NCI-H345 treated with DMSO at 0.1 percent for 48 hours (cell line): ENCODE results near the gene GPRC5B.

ENCODE experiments used
- DNase-seq: peaks from one replicate; lab custom pipeline; 2025; ENCODE audit not compliant: unreplicated experiment; lab: John Stamatoyannopoulos, UW

GPRC5B gene

GRCh38 chr16:19898166-19898565 lies 13.5 kb upstream of the GPRC5B start:
- no peak for DNase-seq

- DNase-seq, result no peak
Measured at GRCh38 chr16:19896951-19897350, 12.3 kb upstream of the GPRC5B start.

DNA sequence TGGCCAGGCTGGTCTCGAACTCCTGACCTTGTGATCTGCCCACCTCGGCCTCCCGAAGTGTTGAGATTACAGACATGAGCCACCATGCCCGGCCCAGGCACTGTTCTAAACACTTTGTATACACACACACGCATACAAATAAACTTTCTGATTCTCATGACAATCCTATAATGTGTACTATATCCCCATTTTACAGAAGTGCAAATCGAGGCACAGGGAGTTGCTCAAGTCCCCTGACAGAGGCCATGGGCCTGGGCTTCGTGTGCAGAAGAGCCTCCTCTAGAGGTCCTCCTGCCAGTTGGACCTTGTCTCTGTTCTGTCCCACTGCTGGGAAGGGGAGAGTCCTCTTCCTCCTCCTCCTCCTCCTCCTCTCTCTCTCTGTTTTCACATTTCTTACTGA lies 9.9 kb upstream of the GPRC5B start:
- DNase-seq, result no peak

DNA sequence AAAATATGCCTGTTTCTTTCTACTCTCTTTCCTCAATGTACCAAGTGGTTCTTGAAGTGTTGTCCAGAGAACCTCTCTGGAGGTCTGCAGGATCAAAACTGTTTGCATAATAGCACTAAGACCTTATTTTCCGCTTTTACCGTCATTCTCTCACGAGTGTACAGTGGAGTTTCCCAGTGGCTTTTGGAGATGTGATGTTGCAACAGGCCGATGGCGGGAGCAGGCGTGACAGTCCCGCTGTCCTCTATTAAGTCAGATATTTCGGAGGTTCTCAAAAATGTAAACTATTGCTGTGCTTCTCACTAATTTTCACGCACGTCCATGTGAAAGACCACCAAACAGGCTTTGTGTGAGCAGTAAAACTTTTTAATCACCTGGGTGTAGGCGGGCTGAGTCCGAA lies 8.3 kb upstream of the GPRC5B start:
- no peak for DNase-seq

GRCh38 chr16:19890901-19891300 lies 6.3 kb upstream of the GPRC5B start:
- DNase-seq, result no peak

- DNase-seq, result no peak
Measured at GRCh38 chr16:19888834-19889233, 4.2 kb upstream of the GPRC5B start.

DNA sequence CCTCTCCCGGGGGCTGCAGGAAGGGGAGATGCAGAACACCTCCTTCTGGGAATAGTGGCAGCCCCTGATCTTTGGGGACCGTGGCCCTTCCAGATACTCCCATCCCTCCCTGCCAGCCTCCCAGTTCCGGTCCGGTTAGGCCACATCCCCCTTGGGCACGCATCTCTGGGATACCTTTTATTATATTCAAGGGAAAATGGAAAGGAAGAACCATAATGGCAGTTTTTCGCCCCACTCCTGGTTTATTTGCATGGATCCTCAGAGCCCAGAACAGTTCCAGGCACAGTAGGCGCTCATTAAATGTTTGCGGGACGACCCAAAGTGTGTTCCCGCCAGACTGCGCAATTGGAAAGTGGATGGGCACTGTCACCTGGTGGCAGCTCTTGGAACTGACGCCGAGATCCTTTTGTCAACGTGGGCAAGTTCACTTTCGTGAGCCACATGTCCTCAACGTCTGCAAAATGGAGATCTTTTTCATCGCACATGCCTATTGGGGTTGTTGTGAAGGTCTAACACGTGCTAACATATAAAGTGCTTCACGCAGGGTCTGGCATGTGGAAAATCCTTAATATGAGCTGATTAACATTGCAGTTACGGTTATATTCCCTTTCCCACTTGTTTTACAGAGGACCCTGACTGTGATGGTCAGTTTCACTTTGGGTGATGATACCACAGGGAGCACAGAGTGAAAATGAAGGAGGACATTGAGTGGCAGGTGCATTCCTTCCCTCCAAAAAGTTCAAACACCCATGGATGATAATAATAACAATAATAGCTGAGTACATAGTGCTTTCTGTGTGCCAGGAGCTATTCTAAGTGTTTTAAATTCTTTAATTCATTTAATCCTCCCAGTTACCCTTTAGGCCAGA lies 1.7 kb upstream of the GPRC5B start:
- DNase-seq, result peak; percentile 64

DNA sequence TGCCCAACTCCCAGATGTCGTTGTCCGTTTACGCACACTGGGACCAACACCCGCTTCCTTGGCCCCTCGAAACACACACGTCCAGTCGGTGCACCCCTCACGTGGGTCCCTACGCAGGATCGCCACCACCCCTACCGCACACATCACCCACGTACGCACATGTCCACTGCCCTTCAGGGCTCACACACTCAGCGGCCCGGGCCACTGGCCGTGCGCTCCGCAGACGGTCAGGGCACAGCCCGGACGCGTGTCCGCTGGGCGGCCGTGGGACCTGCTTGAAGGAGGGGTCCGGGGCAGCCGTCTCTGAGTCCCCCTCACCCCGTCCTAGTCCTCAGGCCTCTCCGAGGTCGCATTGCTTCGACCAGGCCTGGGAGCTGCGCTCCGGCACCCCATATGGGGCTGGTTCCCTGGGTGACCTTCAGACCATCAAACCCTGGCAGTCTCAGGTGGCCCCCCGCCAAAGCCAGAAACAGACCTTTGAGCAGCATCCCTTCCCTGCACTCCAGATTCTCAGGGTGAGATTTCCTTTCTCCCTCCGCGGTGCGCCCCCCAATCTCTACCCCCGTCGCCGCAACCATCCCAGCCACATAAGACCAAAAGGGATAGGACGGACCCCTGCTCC lies 914 bp upstream of the GPRC5B start:
- no peak for DNase-seq

DNA sequence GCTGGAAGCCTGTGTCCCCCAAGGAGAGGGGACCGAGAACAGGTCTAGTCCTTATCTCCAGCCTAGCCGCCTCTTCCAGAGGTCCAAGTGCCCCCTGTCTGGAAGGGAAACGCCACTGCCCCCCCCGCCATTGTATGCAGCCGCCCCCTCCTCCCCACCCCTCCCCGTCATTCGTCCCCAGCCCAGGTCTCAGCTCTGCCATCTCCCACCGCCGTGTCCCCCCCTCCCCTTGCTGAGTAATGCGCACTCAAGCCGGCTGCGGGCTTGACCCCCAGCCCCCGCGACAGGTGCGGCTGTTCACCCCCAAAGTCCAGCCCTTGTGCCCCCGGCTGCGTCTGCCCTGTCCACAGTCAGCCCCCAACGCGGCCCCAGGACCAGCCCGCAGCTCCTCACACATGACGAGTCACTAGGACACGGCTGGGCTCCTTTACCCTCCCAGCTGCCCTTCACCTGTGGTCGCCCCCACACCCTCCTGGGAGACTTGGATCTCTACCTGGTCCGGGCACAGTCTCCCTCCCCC lies 622 bp downstream of the GPRC5B start:
- DNase-seq, result no peak

- DNase-seq, result no peak
Measured at GRCh38 chr16:19883296-19883965, 1.2 kb downstream of the GPRC5B start.

GRCh38 chr16:19882646-19883045 lies 2.0 kb downstream of the GPRC5B start:
- DNase-seq, result no peak

DNA sequence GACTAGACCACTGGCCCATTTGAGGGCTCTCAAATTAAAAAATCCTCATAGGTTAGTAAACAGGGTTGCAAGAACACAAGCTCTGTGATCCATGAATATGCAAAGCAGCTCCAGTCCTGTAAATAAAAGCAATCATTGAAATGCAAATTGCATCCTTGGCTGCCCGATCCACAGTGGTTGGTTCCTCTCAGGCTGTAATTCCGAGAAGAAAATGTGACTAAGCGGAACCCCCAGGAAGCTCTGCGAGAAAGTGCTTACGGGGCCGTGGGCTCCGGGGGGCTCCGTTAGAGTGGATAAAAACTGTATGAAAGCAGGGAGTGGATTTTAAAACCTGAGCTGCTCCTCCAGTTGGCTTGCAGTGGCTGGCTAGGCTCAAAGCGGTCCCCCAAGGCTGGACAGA lies 2.5 kb downstream of the GPRC5B start:
- DNase-seq, result no peak

DNA sequence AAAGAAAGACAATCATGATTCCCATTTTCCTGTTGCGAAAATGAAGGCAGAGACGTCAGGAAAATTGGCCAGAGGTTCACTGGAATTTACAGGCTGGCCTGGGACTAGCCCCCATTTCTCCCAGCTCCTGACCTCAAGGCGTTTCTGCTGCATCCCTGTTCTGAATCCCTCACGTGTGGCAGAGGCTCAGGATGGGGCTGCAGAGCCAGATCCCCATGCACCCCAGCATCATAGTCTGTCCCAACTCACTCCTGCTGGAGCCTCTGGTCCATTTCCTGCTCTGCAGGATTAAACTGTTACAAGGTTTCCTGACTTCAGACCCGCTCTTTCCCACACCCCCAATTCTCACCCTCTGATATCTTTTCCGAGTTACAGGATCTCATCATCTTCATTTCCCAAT lies 2.9 kb downstream of the GPRC5B start:
- no peak for DNase-seq

- no peak for DNase-seq
Measured at GRCh38 chr16:19881028-19881427, 3.6 kb downstream of the GPRC5B start.

DNA sequence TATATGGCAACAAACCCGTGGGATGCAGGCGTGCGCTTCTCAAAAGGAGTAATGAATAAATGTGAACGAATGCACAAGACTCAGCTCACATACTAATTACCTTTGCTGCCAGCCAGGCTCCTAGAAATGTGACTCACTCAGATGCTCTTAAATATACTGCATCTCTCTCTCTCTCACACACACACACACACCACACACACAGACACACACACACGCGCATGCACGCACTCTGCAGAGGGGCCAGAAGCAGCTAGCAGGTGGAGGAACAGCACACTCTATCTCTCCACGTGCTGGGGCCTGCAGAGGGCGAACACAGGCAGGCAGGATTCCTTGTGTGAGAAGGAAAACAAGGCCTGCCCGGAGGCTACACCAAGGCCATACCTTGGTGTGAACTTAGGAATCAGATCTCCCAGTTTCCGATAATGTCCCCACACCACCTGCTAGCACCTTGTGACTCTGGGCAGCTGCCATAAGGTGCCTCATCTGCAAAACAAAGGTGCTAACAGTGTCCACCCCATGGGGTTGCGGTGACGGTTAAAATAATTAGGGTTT lies 5.3 kb downstream of the GPRC5B start:
- no peak for DNase-seq

GRCh38 chr16:19878757-19879156 lies 5.9 kb downstream of the GPRC5B start:
- no peak for DNase-seq

DNA sequence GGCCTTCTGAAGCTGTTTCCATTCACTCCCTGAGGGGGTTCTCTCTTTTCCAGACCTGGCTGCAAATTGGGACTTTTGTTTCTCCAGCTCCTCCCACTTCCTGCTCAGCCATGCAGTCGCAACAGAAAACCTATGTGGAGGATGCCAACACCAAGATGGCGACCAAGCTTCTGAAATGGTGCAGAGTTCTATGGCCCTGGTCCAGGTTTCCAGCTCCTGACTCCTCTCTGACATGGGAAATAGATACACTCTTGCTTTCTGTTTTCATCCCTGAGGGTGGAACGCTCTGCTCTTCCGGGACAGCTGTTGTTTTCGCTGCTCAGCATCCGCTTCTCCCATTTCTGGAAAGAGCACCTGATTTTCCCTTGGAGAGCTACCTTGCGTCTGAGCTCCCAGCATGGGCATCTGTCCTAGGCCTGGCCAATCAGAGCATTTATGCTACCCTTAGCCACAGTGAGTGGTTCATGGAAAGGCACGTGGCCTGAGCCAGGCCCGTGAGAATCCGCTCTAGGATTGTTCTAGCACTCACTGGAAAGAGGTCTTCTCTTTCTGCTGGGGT lies 8.1 kb downstream of the GPRC5B start:
- DNase-seq, result no peak

- DNase-seq, result no peak
Measured at GRCh38 chr16:19875900-19876299, 8.7 kb downstream of the GPRC5B start.

DNA sequence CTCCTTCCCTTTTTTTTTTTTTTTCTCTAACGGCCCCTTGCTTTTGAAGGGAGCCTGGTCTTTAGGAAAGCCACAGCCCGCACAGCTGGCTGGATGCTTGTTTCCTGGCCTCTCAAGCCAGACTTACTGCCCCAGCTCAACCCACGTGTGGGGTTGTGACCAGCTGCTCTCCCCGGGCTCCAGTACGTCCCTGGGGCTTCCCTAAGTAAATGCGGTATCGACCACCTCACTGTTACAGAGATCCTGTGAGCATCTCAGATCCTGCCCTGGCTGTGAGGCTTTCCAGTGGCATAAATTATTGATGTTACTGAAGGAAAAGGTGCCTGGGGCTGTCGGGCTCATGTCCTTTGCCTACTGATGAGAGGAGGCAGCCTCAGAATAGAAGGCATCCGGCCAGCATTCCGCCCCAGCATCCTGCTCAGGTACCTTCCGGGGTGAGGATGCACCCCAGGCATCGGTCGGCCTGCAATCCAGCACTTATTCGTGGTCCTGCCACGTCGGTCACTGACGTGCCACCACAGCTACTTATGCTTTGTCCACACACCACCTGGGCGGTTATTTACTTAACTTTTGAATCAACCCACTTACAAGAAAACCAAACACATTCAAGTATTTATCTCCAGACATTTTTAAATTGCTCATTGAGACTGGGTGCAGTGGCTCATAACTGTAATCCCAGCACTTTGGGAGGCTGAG lies 9.6 kb downstream of the GPRC5B start:
- DNase-seq, result no peak

- DNase-seq, result no peak
Measured at GRCh38 chr16:19874026-19874425, 10.6 kb downstream of the GPRC5B start.

DNA sequence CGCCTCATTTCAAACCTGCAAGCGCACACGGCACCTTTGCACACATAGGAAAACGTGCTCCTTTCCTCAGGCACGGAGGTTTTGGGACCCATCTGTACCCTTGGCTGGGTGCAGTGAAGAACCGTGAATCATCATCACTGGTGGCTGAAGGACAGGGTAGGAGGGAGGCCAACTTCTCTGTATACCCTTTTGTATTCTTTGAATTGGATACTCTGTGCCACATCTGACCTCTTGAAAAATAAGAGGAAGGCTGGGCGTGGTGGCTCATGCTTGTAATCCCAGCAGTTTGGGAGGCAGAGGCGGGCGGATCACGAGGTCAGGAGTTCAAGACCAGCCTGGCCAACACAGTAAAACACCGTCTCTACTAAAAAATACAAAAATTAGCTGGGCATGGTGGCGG lies 11.7 kb downstream of the GPRC5B start:
- DNase-seq, result no peak
